Stimulated activated CD4-positive, alpha-beta T cell treated with anti-CD3 and anti-CD28 coated beads, TNF-alpha, amount 100 ng/mL, for 1 hour (primary cell): ENCODE results near the gene SLC35D1.
A peak's percentile ranks its signal among the peaks of the same experiment; 100 is the strongest.

Experiments used
- DNase-seq, 3 donors: peaks; one replicate each; pipeline ENCODE4 v3.0.0-alpha.2; 2020; ENCODE audit warnings: low read depth in 3 of 3, low spot score in 1 of 3

Gene SLC35D1

GRCh38 chr1:67044631-67045270, 9.2 kb downstream of the SLC35D1 start:
- no peak for DNase-seq

GRCh38 chr1:67043366-67043765, 10.6 kb downstream of the SLC35D1 start:
- DNase-seq: no peak

- DNase-seq: no peak
Observed at GRCh38 chr1:67041841-67042503, 12.0 kb downstream of the SLC35D1 start.

GRCh38 chr1:67040405-67040804, 13.5 kb downstream of the SLC35D1 start:
- no peak for DNase-seq

GRCh38 chr1:67031859-67032247, 22.1 kb downstream of the SLC35D1 start:
- no peak for DNase-seq

GRCh38 chr1:67031121-67031858, 22.7 kb downstream of the SLC35D1 start:
- no peak for DNase-seq

- no peak for DNase-seq
Observed at GRCh38 chr1:67029472-67029871, 24.5 kb downstream of the SLC35D1 start.

GRCh38 chr1:67020765-67021164, 33.2 kb downstream of the SLC35D1 start:
- DNase-seq: no peak

GRCh38 chr1:67020304-67020703, 33.6 kb downstream of the SLC35D1 start:
- no peak for DNase-seq

- DNase-seq: no peak
Observed at GRCh38 chr1:67019600-67020136, 34.3 kb downstream of the SLC35D1 start.

GRCh38 chr1:67019121-67019520, 34.8 kb downstream of the SLC35D1 start:
- no peak for DNase-seq

GRCh38 chr1:67018574-67018973, 35.4 kb downstream of the SLC35D1 start:
- no peak for DNase-seq

GRCh38 chr1:67013573-67013972, 40.4 kb downstream of the SLC35D1 start:
- DNase-seq: no peak

GRCh38 chr1:67009792-67010191, 44.2 kb downstream of the SLC35D1 start:
- DNase-seq: no peak

- no peak for DNase-seq
Observed at GRCh38 chr1:67005068-67005467, 48.9 kb downstream of the SLC35D1 start.

GRCh38 chr1:67004176-67004575, 49.8 kb downstream of the SLC35D1 start:
- no peak for DNase-seq

- DNase-seq: no peak
Observed at GRCh38 chr1:67001682-67002425, 52.1 kb downstream of the SLC35D1 start.

GRCh38 chr1:66999640-67000400, 54.1 kb downstream of the SLC35D1 start:
- DNase-seq: no peak

GRCh38 chr1:66998972-66999371, 55.0 kb downstream of the SLC35D1 start:
- no peak for DNase-seq

- DNase-seq: peak; percentile 13 to 35 (median 21)
Observed at GRCh38 chr1:66996018-66996682, 57.8 kb downstream of the SLC35D1 start.
